GM12874 (cell line): Measurements from ENCODE around the gene TSEN34.

Experiments used
- CTCF ChIP-seq: IDR thresholded peaks from 2 replicates; pipeline ENCODE4 v1.5.1; 2011; ENCODE audit warnings: low read depth, mild to moderate bottlenecking, control low read depth, low read length, moderate library complexity; ENCODE audit not compliant: insufficient read depth

The TSEN34 gene

GRCh38 chr19:54180691-54181091 lies 10.4 kb upstream of the TSEN34 start:
- no peak for TF ChIP-seq CTCF

GRCh38 chr19:54183431-54183830 lies 7.7 kb upstream of the TSEN34 start:
- TF ChIP-seq CTCF, result no peak

- TF ChIP-seq CTCF, result no peak
These were observed 4.8 kb upstream of the TSEN34 start for GRCh38 chr19:54186351-54186750.

GRCh38 chr19:54186934-54187381 lies 4.2 kb upstream of the TSEN34 start:
- no peak for TF ChIP-seq CTCF

- no peak for TF ChIP-seq CTCF
These were observed 2.8 kb upstream of the TSEN34 start for GRCh38 chr19:54188215-54188871.

GRCh38 chr19:54189145-54189734 lies 1.9 kb upstream of the TSEN34 start, which contains the start of gene MBOAT7:
Gene MBOAT7, minus strand, starts transcription at chr19:54189580. Its CDS starts 1,072 bp downstream, at chr19:54188508.
- TF ChIP-seq CTCF, result peak; percentile 54

- no peak for TF ChIP-seq CTCF
These were observed 1.2 kb upstream of the TSEN34 start for GRCh38 chr19:54189735-54190502.
